ENCODE results near the gene AQR.

AQR gene

DNA sequence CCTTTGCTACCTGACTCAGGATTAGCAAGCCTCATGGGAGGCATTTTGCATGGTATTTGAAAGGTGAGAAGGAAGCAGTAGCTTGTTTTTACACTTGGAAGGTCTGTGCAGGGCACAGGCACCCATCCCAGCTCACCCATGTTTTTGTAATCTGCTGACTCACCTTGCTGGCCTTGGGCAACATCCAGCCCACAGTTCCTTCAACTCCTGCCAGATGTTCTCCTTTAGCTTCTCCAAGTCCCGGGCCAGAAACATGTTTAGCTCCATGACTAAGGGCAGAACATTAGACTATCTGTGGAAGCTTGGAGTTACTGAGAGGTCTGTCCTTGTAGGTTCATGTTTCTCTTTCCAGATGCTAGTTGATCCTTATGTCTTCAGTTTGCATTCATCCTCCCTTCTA is 31.0 kb upstream of the AQR start:
- no peak for DNase-seq (ENCODE audit: extremely low spot score)
- POLR2A ChIA-PET: interaction anchor here (1.1 to 3.2 kb wide), 2 partner anchors 12 to 14 kb away, joined by 3 to 18 read pairs; partner anchors contain the start of gene ZNF770
- no peak for TF ChIP-seq BHLHE40 (IDR thresholded peaks at IDR 0.05; ENCODE audit: borderline replicate concordance)
- TF ChIP-seq NFRKB (IDR thresholded peaks at IDR 0.05): no peak
- no peak for TF ChIP-seq ELF4 (IDR thresholded peaks at IDR 0.05)
- TF ChIP-seq, protein P1, sequence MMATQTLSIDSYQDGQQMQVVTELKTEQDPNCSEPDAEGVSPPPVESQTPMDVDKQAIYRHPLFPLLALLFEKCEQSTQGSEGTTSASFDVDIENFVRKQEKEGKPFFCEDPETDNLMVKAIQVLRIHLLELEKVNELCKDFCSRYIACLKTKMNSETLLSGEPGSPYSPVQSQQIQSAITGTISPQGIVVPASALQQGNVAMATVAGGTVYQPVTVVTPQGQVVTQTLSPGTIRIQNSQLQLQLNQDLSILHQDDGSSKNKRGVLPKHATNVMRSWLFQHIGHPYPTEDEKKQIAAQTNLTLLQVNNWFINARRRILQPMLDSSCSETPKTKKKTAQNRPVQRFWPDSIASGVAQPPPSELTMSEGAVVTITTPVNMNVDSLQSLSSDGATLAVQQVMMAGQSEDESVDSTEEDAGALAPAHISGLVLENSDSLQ (IDR thresholded peaks at IDR 0.05): no peak
- TF ChIP-seq L3MBTL2 (conservative IDR thresholded peaks at IDR 0.05): no peak
- TF ChIP-seq CTBP1 (IDR thresholded peaks at IDR 0.05; ENCODE audit: borderline replicate concordance): no peak
- TF ChIP-seq SUZ12 (IDR thresholded peaks at IDR 0.05): no peak
- TF ChIP-seq HDGF (IDR thresholded peaks at IDR 0.05; ENCODE audit: borderline replicate concordance): no peak
- no peak for TF ChIP-seq ZNF384 (IDR thresholded peaks at IDR 0.05)
- TF ChIP-seq FOXK2 (IDR thresholded peaks at IDR 0.05): no peak
- CTCF ChIA-PET: interaction anchor here (0.5 kb wide), 1 partner anchor 17 kb away, joined by 3 read pairs; no protein-coding TSS in a partner anchor

DNA sequence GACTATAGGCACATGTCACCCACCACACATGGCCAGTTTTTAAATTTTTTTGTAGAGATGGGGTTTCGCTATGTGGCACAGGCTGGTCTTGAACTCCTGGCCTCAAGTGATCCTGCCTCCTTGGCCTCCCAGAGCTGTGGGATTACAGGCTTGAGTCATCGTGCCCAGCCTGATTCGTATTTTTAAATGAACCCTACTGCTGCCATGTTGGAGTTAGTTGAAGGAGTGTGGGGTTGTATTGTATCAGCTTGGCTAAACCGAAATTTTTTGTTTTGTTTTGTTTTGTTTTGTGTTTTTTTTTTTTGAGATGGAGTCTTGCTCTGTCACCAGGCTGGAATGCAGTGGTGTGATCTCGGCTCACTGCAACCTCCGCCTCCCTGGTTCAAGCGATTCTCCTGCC is 30.4 kb upstream of the AQR start:
- ChIA-PET CTCF (interaction anchor here (0.5 kb wide), 1 partner anchor 18 kb away, joined by 3 read pairs; no protein-coding TSS in a partner anchor), POLR2A (interaction anchor here (3.2 kb wide), 1 partner anchor 12 kb away, joined by 18 read pairs; the partner anchor contains the start of gene ZNF770)
- no peak for TF ChIP-seq FOXM1 (IDR thresholded peaks at IDR 0.05; ENCODE audit: borderline replicate concordance)
- TF ChIP-seq BHLHE40 (IDR thresholded peaks at IDR 0.05; ENCODE audit: borderline replicate concordance): no peak
- TF ChIP-seq FOXK2 (IDR thresholded peaks at IDR 0.05): no peak
- no peak for TF ChIP-seq ARNT (IDR thresholded peaks at IDR 0.05)
- no peak for TF ChIP-seq HDGF (IDR thresholded peaks at IDR 0.05; ENCODE audit: borderline replicate concordance)
- TF ChIP-seq TARDBP (IDR thresholded peaks at IDR 0.05): no peak
- no peak for TF ChIP-seq SP1 (IDR thresholded peaks at IDR 0.05)
- no peak for TF ChIP-seq NFRKB (IDR thresholded peaks at IDR 0.05)
- TF ChIP-seq, protein P1 (IDR thresholded peaks at IDR 0.05): no peak
- no peak for DNase-seq (ENCODE audit: extremely low spot score)

DNA sequence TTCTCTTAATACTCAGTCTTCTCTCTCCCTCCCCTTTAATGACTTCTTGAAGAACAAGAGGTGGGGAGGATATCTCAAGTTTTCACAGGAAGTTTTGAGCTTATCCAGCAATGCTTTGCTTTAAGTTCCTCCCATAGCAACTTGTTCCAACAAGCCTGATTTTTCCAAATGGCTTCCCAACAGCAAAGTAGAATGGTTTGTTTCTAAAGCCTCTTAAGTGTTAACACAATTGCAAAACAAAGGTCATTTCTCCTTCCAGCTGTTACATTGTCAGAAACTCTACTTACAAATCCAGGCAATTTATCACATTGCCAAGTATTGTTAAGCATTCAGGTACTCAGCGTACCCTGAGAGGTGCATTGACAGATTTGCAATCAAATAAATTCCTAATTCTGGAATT is 25.4 kb upstream of the AQR start:
- CTCF ChIA-PET: no interaction called here
- DNase-seq (ENCODE audit: extremely low spot score): no peak
- no peak for TF ChIP-seq CTBP1 (IDR thresholded peaks at IDR 0.05; ENCODE audit: borderline replicate concordance)
- no peak for TF ChIP-seq TARDBP (IDR thresholded peaks at IDR 0.05)
- TF ChIP-seq, protein P1 (IDR thresholded peaks at IDR 0.05): no peak
- TF ChIP-seq ARNT (IDR thresholded peaks at IDR 0.05): no peak
- no peak for TF ChIP-seq SUZ12 (IDR thresholded peaks at IDR 0.05)
- no peak for TF ChIP-seq FOXA1 (IDR thresholded peaks at IDR 0.05)
- no peak for TF ChIP-seq FOXK2 (IDR thresholded peaks at IDR 0.05)
- no peak for TF ChIP-seq ELF4 (IDR thresholded peaks at IDR 0.05)
- no peak for TF ChIP-seq L3MBTL2 (conservative IDR thresholded peaks at IDR 0.05)
- TF ChIP-seq NFRKB (IDR thresholded peaks at IDR 0.05): no peak
- POLR2A ChIA-PET: no interaction called here

DNA sequence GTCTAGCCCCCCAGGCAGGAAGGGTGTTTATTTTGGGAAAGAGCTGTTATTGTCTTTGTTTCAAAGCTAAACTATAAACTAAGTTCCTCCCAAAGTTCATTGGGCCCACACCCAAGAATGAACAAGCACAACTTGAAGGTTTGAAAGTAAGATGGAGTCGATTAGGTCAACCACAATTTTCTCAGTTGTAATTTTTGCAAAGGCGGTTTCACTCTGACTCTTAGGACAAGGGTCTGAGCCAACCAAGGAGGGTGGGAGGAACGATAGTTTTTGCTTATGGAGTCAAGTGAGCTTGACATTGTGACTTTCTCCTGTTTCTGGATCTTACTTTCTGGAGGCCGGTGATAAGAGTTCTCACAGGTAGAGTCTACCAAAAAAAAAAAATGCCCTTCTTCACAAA is 24.3 kb upstream of the AQR start:
- ChIA-PET CTCF (no interaction called here), POLR2A (no interaction called here)
- DNase-seq (ENCODE audit: extremely low spot score): no peak
- no peak for TF ChIP-seq TARDBP (IDR thresholded peaks at IDR 0.05)
- TF ChIP-seq FOXK2 (IDR thresholded peaks at IDR 0.05): no peak
- no peak for TF ChIP-seq L3MBTL2 (conservative IDR thresholded peaks at IDR 0.05)
- no peak for TF ChIP-seq HDGF (IDR thresholded peaks at IDR 0.05; ENCODE audit: borderline replicate concordance)
- TF ChIP-seq ARNT (IDR thresholded peaks at IDR 0.05): no peak

DNA sequence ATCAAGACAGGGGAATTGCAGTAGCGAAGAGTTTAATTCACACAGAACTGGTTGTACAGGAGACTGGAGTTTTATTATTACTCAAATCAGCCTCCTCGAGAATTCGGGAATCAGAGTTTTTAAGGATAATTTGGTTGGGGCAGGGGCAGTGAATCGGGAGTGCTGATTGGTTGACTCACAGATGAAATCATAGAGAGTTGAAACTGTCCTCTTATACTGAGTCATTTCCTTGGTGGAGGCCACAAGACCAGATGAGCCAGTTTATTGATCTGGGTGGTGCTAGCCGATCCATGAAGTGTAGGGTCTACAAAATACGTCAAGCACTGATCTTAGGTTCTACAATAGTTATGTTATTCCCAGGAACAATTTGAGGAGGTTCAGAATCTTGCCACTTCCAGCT is 23.9 kb upstream of the AQR start:
- DNase-seq (ENCODE audit: extremely low spot score): no peak
- POLR2A ChIA-PET: no interaction called here
- TF ChIP-seq LEF1 (IDR thresholded peaks at IDR 0.05; ENCODE audit: borderline replicate concordance) (no peak), FOXK2 (IDR thresholded peaks at IDR 0.05) (no peak), NFRKB (IDR thresholded peaks at IDR 0.05) (no peak), FOXM1 (IDR thresholded peaks at IDR 0.05; ENCODE audit: borderline replicate concordance) (no peak), ELF4 (IDR thresholded peaks at IDR 0.05) (no peak), FOXA1 (IDR thresholded peaks at IDR 0.05) (no peak), ZNF384 (IDR thresholded peaks at IDR 0.05) (no peak), SP1 (IDR thresholded peaks at IDR 0.05) (no peak)
- CTCF ChIA-PET: no interaction called here

DNA sequence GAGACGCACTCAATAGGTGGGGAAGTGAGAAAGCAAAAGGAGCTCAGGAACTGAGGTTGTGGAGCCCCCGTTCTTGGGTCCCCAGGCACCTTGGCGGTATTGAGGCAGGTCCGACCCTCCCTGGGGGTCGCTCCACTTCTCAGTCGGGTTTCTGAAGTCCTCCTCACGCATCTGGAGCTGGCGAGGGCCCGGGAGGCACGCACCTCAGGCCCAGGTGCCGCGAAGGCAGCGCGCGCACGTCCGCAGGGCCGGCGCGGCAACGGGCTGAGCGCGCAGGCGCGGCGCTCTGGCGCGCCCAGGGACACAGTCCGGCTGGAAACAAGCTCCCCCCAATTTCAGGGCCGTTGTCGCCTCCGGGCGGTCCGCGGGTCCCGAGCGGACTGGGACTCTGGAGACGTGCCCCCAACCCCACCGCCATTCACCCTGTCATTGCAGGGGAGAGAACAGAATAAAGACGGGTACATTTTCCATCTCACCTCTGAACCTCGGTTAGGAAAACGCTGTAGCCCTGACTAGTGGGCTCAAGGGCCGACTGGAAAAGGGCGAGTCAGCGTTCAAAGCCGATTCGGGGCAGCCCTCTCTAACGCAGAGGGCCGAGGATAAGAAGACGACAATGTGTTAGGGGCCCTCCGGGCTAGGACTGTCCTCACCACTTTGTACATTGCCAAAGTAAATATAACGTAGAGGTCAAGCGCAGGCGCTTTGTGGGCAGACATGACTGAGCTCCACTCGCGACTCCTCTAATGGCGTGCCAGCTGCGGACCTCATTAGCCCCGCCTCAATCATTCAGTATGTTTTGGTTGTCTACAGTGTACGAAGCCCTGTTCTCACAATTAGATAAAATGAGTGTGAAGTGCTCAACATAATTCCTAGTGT is 18.7 kb upstream of the AQR start, which contains the start of gene ZNF770:
Gene ZNF770, minus strand, starts transcription at position 261 of the 876 bp plus-strand sequence. CDS start 4,853 bp downstream, outside the sequence.
- POLR2A ChIA-PET: interaction anchor here (1.0 to 3.4 kb wide), 11 partner anchors 8 to 70 kb away, joined by 3 to 75 read pairs (median 5); partner anchors contain the start of gene AQR
- TF ChIP-seq FOXA1 (IDR thresholded peaks at IDR 0.05) (no peak), L3MBTL2 (conservative IDR thresholded peaks at IDR 0.05) (peak; percentile 41; the same call in 1 of the 2 replicates), FOXM1 (IDR thresholded peaks at IDR 0.05; ENCODE audit: borderline replicate concordance) (peak; percentile 68; the same call in 1 of the 2 replicates), HDGF (IDR thresholded peaks at IDR 0.05; ENCODE audit: borderline replicate concordance) (no peak)

More for the DNA sequence above, 18.7 kb upstream of the AQR start, which contains the start of gene ZNF770:
- peak; percentile 70 for DNase-seq (ENCODE audit: extremely low spot score)
- CTCF ChIA-PET: no interaction called here
